SK-N-SH (cell line): ENCODE measurements around the gene RPE65. TPM values are rescaled to one million over a fixed set of nuclear protein-coding genes. Genes with fewer than 3 reads are reported as not detected.

Source experiments
- CTCF ChIA-PET: fragments of 300-600, 350-600 bp; formaldehyde crosslinking; extraction: SDS; loops from one replicate; lab custom pipeline; 2021; lab: Yijun Ruan, JAX
- POLR2A ChIA-PET: fragments of 350-600 bp; sonication (Branson Sonifier 250); formaldehyde crosslinking; extraction: SDS; loops from one replicate; lab custom pipeline; 2020; ENCODE audit warnings: antibody characterized with exemption, inconsistent platforms; lab: Yijun Ruan, JAX
- DNase-seq: peaks from one replicate; pipeline ENCODE4 v3.0.0; 2012
- H2AFZ ChIP-seq: fragments of 200-600 bp; sonication (generic); 2 replicates; pipeline ENCODE4 v1.8.1; 2016; ENCODE audit warnings: antibody characterized with exemption, mild to moderate bottlenecking, low read depth
- H3F3A ChIP-seq: fragments of 200-600 bp; sonication (generic); replicated peaks from 2 replicates; pipeline ENCODE3; 2016; ENCODE audit warnings: antibody characterized with exemption, mild to moderate bottlenecking; ENCODE audit not compliant: insufficient read depth
- H3K27ac ChIP-seq, 2 experiments: fragments of 200-500 bp in 1 of 2; fragments of 200-600 bp in 1 of 2; sonication (Bioruptor generic) in 1 of 2; sonication (generic), shearing (Covaris generic) in 1 of 2; 2 replicates each; pipeline versions ENCODE4 v1.5.1 to v1.6.1; 2014 to 2016; ENCODE audit warnings: low read depth in 2 of 2, inconsistent platforms in 1 of 2, low read length in 1 of 2, mild to moderate bottlenecking in 1 of 2, mixed read lengths in 1 of 2
- H3K27me3 ChIP-seq: fragments of 200-600 bp; sonication (generic), shearing (Covaris generic); 2 replicates; pipeline ENCODE4 v1.6.1; 2016; ENCODE audit warnings: mixed run types; ENCODE audit not compliant: insufficient read depth
- H3K36me3 ChIP-seq, 2 experiments: fragments of 200-500 bp in 1 of 2; fragments of 200-600 bp in 1 of 2; sonication (Bioruptor generic) in 1 of 2; sonication (generic) in 1 of 2; replicated peaks in 1 of 2; 2 replicates each; pipeline versions ENCODE3 to v1.5.1; 2014 to 2016; ENCODE audit warnings: low read length in 1 of 2, mild to moderate bottlenecking in 1 of 2; ENCODE audit not compliant: insufficient read depth in 2 of 2, control insufficient read depth in 1 of 2
- H3K4me1 ChIP-seq, 2 experiments: fragments of 200-500 bp in 1 of 2; fragments of 200-600 bp in 1 of 2; sonication (Bioruptor generic) in 1 of 2; sonication (generic), shearing (Covaris generic) in 1 of 2; 2 replicates each; pipeline versions ENCODE4 v1.5.1 to v1.6.1; 2014 to 2016; ENCODE audit warnings: low read depth in 1 of 2, low read length in 1 of 2, mixed run types in 1 of 2; ENCODE audit not compliant: insufficient read depth in 2 of 2, control insufficient read depth in 1 of 2
- H3K4me2 ChIP-seq: fragments of 200-600 bp; sonication (generic), shearing (Covaris generic); 2 replicates; pipeline ENCODE4 v1.6.1; 2017; ENCODE audit warnings: mixed run types
- H3K4me3 ChIP-seq, 2 experiments: fragments of 200-500 bp in 1 of 2; fragments of 200-600 bp in 1 of 2; sonication (Bioruptor generic) in 1 of 2; sonication (generic), shearing (Covaris generic) in 1 of 2; 2 replicates each; pipeline versions ENCODE4 v1.5.1 to v1.8.1; 2014 to 2016; ENCODE audit warnings: low read depth in 2 of 2, inconsistent platforms in 1 of 2, low read length in 1 of 2, mild to moderate bottlenecking in 1 of 2, mixed read lengths in 1 of 2, moderate library complexity in 1 of 2
- H3K79me2 ChIP-seq: fragments of 200-600 bp; sonication (generic); 2 replicates; pipeline ENCODE4 v1.8.1; 2017; ENCODE audit warnings: mild to moderate bottlenecking; ENCODE audit not compliant: insufficient read depth
- H3K9ac ChIP-seq: fragments of 200-600 bp; sonication (generic); 2 replicates; pipeline ENCODE4 v1.6.1; 2017; ENCODE audit warnings: mixed run types
- H3K9me2 ChIP-seq: fragments of 200-600 bp; sonication (generic); 2 replicates; pipeline ENCODE4 v1.6.1; 2017; ENCODE audit warnings: mixed run types
- H3K9me3 ChIP-seq: fragments of 200-600 bp; sonication (generic); 2 replicates; pipeline ENCODE4 v1.6.1; 2017; ENCODE audit warnings: mixed run types, mild to moderate bottlenecking, moderate library complexity
- H4K20me1 ChIP-seq: fragments of 200-600 bp; sonication (generic); 2 replicates; pipeline ENCODE4 v1.6.1; 2017; ENCODE audit warnings: mild to moderate bottlenecking, mixed run types; ENCODE audit not compliant: insufficient read depth
- CHD2 ChIP-seq: fragments of 150-350 bp; IDR thresholded peaks from 2 replicates; pipeline ENCODE4 v1.6.1; 2018; ENCODE audit warnings: low read length; ENCODE audit not compliant: partially characterized antibody
- EP300 ChIP-seq, 2 experiments: IDR thresholded peaks; 2 replicates each; pipeline versions ENCODE4 v1.4.0 to v1.6.1; 2012; ENCODE audit warnings: borderline replicate concordance in 1 of 2, low read depth in 1 of 2, low read length in 1 of 2
- EZH2phosphoT487 ChIP-seq: fragments of 200-600 bp; sonication (generic); IDR thresholded peaks from 2 replicates; pipeline ENCODE4 v1.6.1; 2017; ENCODE audit warnings: low read depth, mixed run types, mild to moderate bottlenecking, antibody characterized with exemption, moderate library complexity, borderline replicate concordance
- NFIC ChIP-seq: IDR thresholded peaks from 2 replicates; pipeline ENCODE4 v1.4.0; 2012; ENCODE audit warnings: borderline replicate concordance
- POLR2AphosphoS5 ChIP-seq: IDR thresholded peaks from 2 replicates; pipeline ENCODE4 v1.6.1; 2012; ENCODE audit warnings: low read depth, low read length
- SIN3A ChIP-seq: IDR thresholded peaks from 2 replicates; pipeline ENCODE4 v1.6.1; 2012; ENCODE audit warnings: low read depth, mild to moderate bottlenecking, low read length, moderate library complexity, borderline replicate concordance
- TAF1 ChIP-seq: IDR thresholded peaks from 2 replicates; pipeline ENCODE4 v1.6.1; 2012; ENCODE audit warnings: low read depth, mild to moderate bottlenecking, low read length, moderate library complexity, borderline replicate concordance
- YY1 ChIP-seq: IDR thresholded peaks from 2 replicates; pipeline ENCODE4 v1.4.0; 2012; ENCODE audit warnings: low read depth, mild to moderate bottlenecking
- WGBS: methylation state at CpG from one replicate; pipeline ENCODE4 v1.1.6; 2017; ENCODE audit warnings: low lambda C conversion rate; 5-methylcytosine and 5-hydroxymethylcytosine counted together
- polyA plus RNA-seq, 3 experiments: library from polyadenylated mRNA; depleted of rRNA; stranded (reverse); fragments of >200 nt; gene quantifications; 2 replicates each; pipeline ENCODE4 v1.2.3, GENCODE V29; 2012
- TF ChIP-seq, protein P1 (sequence below): fragments of 150-350 bp; IDR thresholded peaks from 2 replicates; pipeline ENCODE4 v1.6.1; 2017; ENCODE audit warnings: antibody characterized with exemption, low read length, low read depth, borderline replicate concordance
- TF ChIP-seq, protein P2 (sequence below): IDR thresholded peaks from 2 replicates; pipeline ENCODE4 v1.4.0; 2012; ENCODE audit warnings: low read depth, borderline replicate concordance
- TF ChIP-seq, protein P3 (sequence below): fragments of 200-600 bp; sonication (generic); IDR thresholded peaks from 2 replicates; pipeline ENCODE4 v1.6.1; 2017; ENCODE audit warnings: antibody characterized with exemption, mild to moderate bottlenecking, moderate library complexity
- TF ChIP-seq, protein P4 (sequence below): IDR thresholded peaks from 2 replicates; pipeline ENCODE4; 2012
- TF ChIP-seq, protein P5 (sequence below): IDR thresholded peaks from 2 replicates; pipeline ENCODE4 v1.6.1; 2012; ENCODE audit warnings: mild to moderate bottlenecking, low read depth, low read length, moderate library complexity

RPE65 gene
- polyA plus RNA-seq, 1 of the 3 experiments (the other 2 are of a cell fraction): 0.02 TPM

DNA sequence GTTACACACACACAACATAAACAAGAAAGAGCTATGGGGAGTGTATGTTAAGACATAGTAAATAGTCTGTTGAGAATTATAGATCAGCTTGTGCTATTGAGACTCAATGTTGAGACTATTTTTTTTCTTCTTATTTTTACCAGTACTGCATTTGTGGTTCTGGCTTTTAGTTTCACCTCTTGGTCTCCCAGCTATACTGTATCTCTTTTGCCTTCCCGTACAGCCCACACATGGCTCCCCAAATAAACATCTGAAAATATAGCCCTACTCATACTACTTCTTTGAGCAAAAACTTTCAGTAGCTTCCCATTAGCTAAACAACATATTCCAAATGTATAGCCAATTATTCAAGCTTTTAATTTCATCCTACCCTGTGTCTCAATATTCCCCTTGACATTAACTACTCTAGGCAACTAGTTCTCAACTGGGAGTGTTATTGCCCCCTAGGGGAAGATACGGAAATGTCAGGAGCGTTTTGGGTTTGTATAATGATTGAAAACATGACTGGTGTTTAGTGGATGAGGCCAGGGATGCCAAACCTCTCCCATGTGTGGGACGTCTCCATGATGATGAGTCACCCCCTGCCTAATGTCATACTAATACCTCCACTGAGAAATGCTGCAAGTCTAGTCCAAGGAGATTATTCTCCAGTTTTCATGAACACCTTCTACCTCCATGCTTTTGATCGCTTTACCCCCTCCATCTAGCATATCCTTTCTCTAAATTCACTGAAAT is 6.8 kb downstream of the RPE65 start (continued):
- TF ChIP-seq TAF1 (no peak), EP300 (IDR thresholded peaks at IDR 0.05; ENCODE audit: borderline replicate concordance in 1 of 2, low read depth in 1 of 2, low read length in 1 of 2) (peak; percentile 15 to 32; a peak in 1 of 4 replicates)

DNA sequence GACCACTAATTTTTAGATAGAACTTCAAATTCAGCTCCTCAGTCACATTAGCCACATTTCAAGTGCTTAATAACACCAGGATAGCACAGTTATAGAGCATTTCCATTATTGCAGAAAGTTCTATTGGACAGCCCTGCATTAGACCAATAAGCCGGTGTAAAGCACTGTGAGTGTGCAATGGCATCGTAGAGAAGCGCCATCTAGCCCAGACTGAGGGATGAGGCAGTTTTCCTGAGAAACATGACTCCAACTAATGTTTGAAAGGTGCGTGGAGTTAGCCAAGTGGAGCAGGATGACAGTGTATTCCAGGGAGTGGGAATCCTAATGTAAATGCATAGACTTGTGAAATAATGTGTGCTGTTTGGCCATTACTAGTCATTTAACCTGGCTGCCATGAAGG is 7.7 kb downstream of the RPE65 start:
- no peaks in the 10 kb centered on the region for H3K9me2 ChIP-seq
- H3K79me2 ChIP-seq: no peaks in the 10 kb centered on the region
- no peak overlapping the region for H3K27ac ChIP-seq
- TF ChIP-seq, protein P1, sequence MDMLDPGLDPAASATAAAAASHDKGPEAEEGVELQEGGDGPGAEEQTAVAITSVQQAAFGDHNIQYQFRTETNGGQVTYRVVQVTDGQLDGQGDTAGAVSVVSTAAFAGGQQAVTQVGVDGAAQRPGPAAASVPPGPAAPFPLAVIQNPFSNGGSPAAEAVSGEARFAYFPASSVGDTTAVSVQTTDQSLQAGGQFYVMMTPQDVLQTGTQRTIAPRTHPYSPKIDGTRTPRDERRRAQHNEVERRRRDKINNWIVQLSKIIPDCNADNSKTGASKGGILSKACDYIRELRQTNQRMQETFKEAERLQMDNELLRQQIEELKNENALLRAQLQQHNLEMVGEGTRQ: no peak
- TF ChIP-seq, protein P2, sequence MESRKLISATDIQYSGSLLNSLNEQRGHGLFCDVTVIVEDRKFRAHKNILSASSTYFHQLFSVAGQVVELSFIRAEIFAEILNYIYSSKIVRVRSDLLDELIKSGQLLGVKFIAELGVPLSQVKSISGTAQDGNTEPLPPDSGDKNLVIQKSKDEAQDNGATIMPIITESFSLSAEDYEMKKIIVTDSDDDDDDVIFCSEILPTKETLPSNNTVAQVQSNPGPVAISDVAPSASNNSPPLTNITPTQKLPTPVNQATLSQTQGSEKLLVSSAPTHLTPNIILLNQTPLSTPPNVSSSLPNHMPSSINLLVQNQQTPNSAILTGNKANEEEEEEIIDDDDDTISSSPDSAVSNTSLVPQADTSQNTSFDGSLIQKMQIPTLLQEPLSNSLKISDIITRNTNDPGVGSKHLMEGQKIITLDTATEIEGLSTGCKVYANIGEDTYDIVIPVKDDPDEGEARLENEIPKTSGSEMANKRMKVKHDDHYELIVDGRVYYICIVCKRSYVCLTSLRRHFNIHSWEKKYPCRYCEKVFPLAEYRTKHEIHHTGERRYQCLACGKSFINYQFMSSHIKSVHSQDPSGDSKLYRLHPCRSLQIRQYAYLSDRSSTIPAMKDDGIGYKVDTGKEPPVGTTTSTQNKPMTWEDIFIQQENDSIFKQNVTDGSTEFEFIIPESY: no peak
- TF ChIP-seq, protein P3, sequence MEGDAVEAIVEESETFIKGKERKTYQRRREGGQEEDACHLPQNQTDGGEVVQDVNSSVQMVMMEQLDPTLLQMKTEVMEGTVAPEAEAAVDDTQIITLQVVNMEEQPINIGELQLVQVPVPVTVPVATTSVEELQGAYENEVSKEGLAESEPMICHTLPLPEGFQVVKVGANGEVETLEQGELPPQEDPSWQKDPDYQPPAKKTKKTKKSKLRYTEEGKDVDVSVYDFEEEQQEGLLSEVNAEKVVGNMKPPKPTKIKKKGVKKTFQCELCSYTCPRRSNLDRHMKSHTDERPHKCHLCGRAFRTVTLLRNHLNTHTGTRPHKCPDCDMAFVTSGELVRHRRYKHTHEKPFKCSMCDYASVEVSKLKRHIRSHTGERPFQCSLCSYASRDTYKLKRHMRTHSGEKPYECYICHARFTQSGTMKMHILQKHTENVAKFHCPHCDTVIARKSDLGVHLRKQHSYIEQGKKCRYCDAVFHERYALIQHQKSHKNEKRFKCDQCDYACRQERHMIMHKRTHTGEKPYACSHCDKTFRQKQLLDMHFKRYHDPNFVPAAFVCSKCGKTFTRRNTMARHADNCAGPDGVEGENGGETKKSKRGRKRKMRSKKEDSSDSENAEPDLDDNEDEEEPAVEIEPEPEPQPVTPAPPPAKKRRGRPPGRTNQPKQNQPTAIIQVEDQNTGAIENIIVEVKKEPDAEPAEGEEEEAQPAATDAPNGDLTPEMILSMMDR: no peak
- TF ChIP-seq NFIC (no peak), POLR2AphosphoS5 (no peak), EZH2phosphoT487 (no peak)
- CTCF ChIA-PET: interaction anchor here (0.8 to 3.5 kb wide), 4 partner anchors 16 to 325 kb away, joined by 3 to 12 read pairs (median 10); no protein-coding TSS in a partner anchor
- H3K9me3 ChIP-seq: no peaks in the 10 kb centered on the region
- no peaks in the 10 kb centered on the region for H3K36me3 ChIP-seq
- POLR2A ChIA-PET: no interaction called here
- H3F3A ChIP-seq: peaks cover 3% of the 10 kb centered on the region
- H3K27me3 ChIP-seq: no peaks in the 10 kb centered on the region
- DNase-seq: no peak
- no peak overlapping the region for H2AFZ ChIP-seq
- H3K4me3 ChIP-seq: no peak overlapping the region
- no peak overlapping the region for H3K9ac ChIP-seq
- WGBS: 89% methylated on average over 4 of the region's 4 CpGs
- H3K4me1 ChIP-seq: no peaks in the 10 kb centered on the region
- H3K4me2 ChIP-seq: no peak overlapping the region
- H4K20me1 ChIP-seq: no peaks in the 10 kb centered on the region

DNA sequence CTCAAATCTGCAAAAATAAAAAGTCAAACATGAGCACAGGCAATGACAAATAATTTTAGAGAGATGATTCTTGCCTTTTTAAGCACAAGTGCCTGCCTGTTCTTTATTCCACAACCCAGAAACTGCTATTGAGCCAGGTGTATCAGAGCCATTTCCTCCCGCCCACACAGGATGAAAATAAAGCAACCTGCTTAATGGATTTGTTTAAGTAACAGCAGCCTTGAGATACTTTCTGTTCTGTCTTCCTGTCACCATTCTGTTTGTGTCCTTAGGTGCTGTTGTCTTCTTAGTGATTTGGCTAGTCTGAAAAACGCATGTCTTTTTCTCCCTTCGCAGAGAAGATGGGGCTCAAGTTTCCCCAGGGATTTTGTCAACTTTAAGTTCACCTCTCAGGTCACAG is 11.4 kb downstream of the RPE65 start:
- H3K4me2 ChIP-seq: no peak overlapping the region
- no peaks in the 10 kb centered on the region for H3K9me3 ChIP-seq
- CTCF ChIA-PET: no interaction called here
- H2AFZ ChIP-seq: no peak overlapping the region
- POLR2A ChIA-PET: no interaction called here
- no peaks in the 10 kb centered on the region for H3K9me2 ChIP-seq
- no peaks in the 10 kb centered on the region for H3K27me3 ChIP-seq
- H3F3A ChIP-seq: peaks cover 3% of the 10 kb centered on the region
- H3K79me2 ChIP-seq: no peaks in the 10 kb centered on the region
- H3K4me1 ChIP-seq: no peaks in the 10 kb centered on the region
- no peak for DNase-seq
- no peaks in the 10 kb centered on the region for H4K20me1 ChIP-seq
- 92% methylated on average over 3 of the region's 3 CpGs for WGBS
- H3K9ac ChIP-seq: no peak overlapping the region
- H3K27ac ChIP-seq: no peak overlapping the region
- no peaks in the 10 kb centered on the region for H3K36me3 ChIP-seq
- H3K4me3 ChIP-seq: no peak overlapping the region
- TF ChIP-seq SIN3A (no peak), YY1 (no peak), CHD2 (no peak)
- TF ChIP-seq, protein P4, sequence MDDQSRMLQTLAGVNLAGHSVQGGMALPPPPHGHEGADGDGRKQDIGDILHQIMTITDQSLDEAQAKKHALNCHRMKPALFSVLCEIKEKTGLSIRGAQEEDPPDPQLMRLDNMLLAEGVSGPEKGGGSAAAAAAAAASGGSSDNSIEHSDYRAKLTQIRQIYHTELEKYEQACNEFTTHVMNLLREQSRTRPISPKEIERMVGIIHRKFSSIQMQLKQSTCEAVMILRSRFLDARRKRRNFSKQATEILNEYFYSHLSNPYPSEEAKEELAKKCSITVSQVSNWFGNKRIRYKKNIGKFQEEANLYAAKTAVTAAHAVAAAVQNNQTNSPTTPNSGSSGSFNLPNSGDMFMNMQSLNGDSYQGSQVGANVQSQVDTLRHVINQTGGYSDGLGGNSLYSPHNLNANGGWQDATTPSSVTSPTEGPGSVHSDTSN: no peak
- TF ChIP-seq, protein P5, sequence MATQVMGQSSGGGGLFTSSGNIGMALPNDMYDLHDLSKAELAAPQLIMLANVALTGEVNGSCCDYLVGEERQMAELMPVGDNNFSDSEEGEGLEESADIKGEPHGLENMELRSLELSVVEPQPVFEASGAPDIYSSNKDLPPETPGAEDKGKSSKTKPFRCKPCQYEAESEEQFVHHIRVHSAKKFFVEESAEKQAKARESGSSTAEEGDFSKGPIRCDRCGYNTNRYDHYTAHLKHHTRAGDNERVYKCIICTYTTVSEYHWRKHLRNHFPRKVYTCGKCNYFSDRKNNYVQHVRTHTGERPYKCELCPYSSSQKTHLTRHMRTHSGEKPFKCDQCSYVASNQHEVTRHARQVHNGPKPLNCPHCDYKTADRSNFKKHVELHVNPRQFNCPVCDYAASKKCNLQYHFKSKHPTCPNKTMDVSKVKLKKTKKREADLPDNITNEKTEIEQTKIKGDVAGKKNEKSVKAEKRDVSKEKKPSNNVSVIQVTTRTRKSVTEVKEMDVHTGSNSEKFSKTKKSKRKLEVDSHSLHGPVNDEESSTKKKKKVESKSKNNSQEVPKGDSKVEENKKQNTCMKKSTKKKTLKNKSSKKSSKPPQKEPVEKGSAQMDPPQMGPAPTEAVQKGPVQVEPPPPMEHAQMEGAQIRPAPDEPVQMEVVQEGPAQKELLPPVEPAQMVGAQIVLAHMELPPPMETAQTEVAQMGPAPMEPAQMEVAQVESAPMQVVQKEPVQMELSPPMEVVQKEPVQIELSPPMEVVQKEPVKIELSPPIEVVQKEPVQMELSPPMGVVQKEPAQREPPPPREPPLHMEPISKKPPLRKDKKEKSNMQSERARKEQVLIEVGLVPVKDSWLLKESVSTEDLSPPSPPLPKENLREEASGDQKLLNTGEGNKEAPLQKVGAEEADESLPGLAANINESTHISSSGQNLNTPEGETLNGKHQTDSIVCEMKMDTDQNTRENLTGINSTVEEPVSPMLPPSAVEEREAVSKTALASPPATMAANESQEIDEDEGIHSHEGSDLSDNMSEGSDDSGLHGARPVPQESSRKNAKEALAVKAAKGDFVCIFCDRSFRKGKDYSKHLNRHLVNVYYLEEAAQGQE: no peak
